Activated CD8-positive, alpha-beta T cell treated with anti-CD3 and anti-CD28 coated beads, Interleukin-2, amount 10 ng/mL, durations not matched to agents 7 days and 5 days (primary cell): Measurements from ENCODE around the gene DUSP5. TPM values are rescaled to one million over a fixed set of nuclear protein-coding genes. Genes with fewer than 3 reads are reported as not detected.

ENCODE experiments used
- ATAC-seq: fragments of 150-1000 bp; cut with Tn5 transposase; one replicate; pipeline ENCODE4 v1.10.0; 2021; ENCODE audit warnings: moderate library complexity
- CTCF ChIA-PET: fragments of 350-600 bp; sonication (Branson Sonifier 250); formaldehyde crosslinking; loops from one replicate; lab custom pipeline; 2021; ENCODE audit warnings: antibody characterized with exemption; lab: Charles Lee
- POLR2A ChIA-PET: fragments of 350-600 bp; sonication (Branson Sonifier 250); formaldehyde crosslinking; loops from one replicate; lab custom pipeline; 2021; ENCODE audit warnings: antibody characterized with exemption; lab: Charles Lee
- DNase-seq: peaks from one replicate; pipeline ENCODE4 v3.0.0-alpha.2; 2020
- H3K27ac Mint-ChIP-seq: one replicate; pipeline ENCODE4 v1.8.0; 2021; ENCODE audit warnings: mild to moderate bottlenecking, mixed read lengths
- H3K27me3 Mint-ChIP-seq: one replicate; pipeline ENCODE4 v1.8.0; 2021; ENCODE audit warnings: low read depth, mixed read lengths
- H3K36me3 Mint-ChIP-seq: one replicate; pipeline ENCODE4 v1.8.0; 2021; ENCODE audit warnings: low read depth, mixed read lengths
- H3K4me1 Mint-ChIP-seq: one replicate; pipeline ENCODE4 v1.8.0; 2021; ENCODE audit warnings: low read depth, mixed read lengths
- H3K4me3 Mint-ChIP-seq: one replicate; pipeline ENCODE4 v1.8.0; 2021; ENCODE audit warnings: mild to moderate bottlenecking, mixed read lengths
- H3K9me3 Mint-ChIP-seq: one replicate; pipeline ENCODE4 v1.8.0; 2022; ENCODE audit warnings: mixed read lengths; ENCODE audit not compliant: insufficient read depth
- total RNA-seq, 2 experiments: library from RNA; stranded (reverse); gene quantifications; one replicate each; pipeline ENCODE4 v1.2.3, GENCODE V29; 2021

DUSP5 gene, protein sequence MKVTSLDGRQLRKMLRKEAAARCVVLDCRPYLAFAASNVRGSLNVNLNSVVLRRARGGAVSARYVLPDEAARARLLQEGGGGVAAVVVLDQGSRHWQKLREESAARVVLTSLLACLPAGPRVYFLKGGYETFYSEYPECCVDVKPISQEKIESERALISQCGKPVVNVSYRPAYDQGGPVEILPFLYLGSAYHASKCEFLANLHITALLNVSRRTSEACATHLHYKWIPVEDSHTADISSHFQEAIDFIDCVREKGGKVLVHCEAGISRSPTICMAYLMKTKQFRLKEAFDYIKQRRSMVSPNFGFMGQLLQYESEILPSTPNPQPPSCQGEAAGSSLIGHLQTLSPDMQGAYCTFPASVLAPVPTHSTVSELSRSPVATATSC
- total RNA-seq: 10 to 100 TPM; 26.8 to 27.8 TPM

DNA sequence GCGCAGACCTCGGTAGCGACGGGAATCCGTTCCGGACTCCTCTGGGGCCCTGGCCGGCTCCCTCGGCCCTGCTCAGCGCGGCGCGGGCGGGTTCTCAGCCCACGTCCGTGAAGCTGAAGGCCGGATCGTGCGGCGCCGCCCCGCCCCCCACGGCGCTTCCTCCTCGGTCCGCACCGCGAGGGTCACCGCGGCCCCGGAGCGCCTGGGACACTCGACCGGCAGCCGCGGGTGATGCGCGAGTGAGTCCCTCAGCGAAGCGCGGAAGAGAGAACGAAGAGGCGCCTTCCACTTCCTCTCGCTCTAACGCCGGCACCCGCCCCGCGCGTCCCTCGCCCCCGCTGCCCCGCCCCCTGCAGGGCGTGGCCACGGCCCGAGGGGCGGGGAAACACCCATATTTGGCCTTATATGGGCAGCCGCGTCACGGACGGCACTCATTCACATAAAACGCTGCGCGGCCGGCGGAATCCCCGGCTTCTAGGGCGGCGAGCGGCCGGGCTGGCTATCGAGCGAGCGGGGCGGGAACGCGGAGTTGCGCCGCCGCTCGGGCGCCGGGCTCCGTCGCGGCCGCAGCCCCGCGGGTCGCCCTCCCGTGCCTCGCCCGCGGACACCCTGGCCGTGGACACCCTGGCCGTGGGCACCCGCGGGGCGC, at the start of gene DUSP5:
TSS of gene DUSP5 (plus strand) at position 470 of the 649 bp plus-strand sequence. CDS start 215 bp downstream, outside the sequence.
- ATAC-seq (peak; percentile 74), DNase-seq (peak; percentile 95)
- Mint-ChIP-seq H3K27ac (peak within 1 kb of the TSS; percentile 89), H3K4me1 (peaks cover 56% of the 10 kb centered on the region), H3K9me3 (no peaks in the 10 kb centered on the region), H3K4me3 (peak within 1 kb of the TSS; percentile 97), H3K36me3 (peaks cover 31% of the 10 kb centered on the region), H3K27me3 (no peaks in the 10 kb centered on the region)
- ChIA-PET POLR2A (interaction anchor here (0.6 to 2.3 kb wide), 15 partner anchors 9 to 144 kb away, joined by 3 to 22 read pairs (median 4); no protein-coding TSS in a partner anchor), CTCF (interaction anchor here (1.1 to 3.1 kb wide), 4 partner anchors 53 to 143 kb away, joined by 3 to 10 read pairs (median 6); no protein-coding TSS in a partner anchor)

DNA sequence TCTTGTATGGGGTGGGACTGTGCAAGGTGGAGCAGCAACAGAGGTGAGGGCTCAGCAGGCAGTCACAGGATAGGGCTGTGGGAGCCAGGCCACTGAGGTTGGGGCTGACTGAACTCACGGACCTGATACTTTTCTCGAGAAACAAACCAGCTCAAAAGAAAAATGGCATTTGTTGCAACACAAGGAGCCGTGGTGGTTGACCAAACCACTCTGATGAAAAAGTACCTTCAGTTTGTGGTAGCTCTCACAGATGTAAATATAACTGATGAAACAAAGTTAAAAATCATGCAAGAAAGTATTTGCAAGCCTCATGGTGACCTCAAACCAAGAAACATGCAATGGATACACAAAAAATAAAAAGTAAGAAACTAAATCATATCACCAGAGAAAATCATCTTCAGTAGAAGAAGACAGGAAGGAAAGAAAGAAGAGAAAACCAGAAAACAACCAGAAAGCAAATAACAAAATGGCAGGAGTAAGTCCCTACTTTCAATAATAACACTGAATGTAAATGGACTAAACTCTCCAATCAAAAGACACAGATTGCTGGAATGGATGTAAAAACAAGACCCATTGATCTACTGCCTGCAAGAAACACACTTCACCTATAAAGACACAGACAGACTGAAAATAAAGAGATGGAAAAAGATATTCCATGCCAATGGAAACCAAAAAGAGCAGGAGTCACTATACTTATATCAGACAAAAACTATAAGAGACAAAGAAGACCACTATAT, 48.9 kb upstream of the DUSP5 start:
- no peak overlapping the region for H3K4me3 Mint-ChIP-seq
- peak; percentile 49 for DNase-seq
- peaks cover 4% of the 10 kb centered on the region for H3K36me3 Mint-ChIP-seq
- peaks cover 34% of the 10 kb centered on the region for H3K27me3 Mint-ChIP-seq
- H3K9me3 Mint-ChIP-seq: peaks cover 7% of the 10 kb centered on the region
- CTCF ChIA-PET: interaction anchor here (0.8 to 1.7 kb wide), 7 partner anchors 11 to 134 kb away, joined by 3 to 7 read pairs (median 3); no protein-coding TSS in a partner anchor
- peak; percentile 49 for ATAC-seq
- H3K4me1 Mint-ChIP-seq: peaks cover 26% of the 10 kb centered on the region
- POLR2A ChIA-PET: interaction anchor here (0.6 kb wide), 1 partner anchor 123 kb away, joined by 3 read pairs; no protein-coding TSS in a partner anchor
- H3K27ac Mint-ChIP-seq: peak overlapping the region; percentile 64

DNA sequence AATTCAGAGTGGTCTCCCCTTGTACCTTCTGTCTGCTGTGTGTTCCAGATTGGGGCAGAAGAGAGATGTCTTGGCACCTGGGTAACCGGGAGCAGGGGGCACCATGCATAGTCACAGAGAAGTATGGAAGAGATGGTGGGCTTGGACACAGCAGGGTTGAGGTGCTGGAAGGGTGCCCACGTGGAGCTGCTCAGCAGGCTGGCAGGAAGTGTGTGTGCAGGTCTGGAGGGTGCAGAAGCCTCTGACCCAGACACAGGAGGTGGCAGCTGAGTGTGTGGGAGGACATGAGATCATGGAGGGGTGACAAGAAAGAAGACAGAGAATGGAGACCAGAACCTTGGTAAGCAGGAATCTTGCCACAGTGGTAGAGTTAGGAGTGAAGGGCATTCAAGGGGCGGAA, 42.3 kb upstream of the DUSP5 start:
- Mint-ChIP-seq H3K27ac (peak overlapping the region; percentile 50), H3K4me3 (no peak overlapping the region), H3K9me3 (no peaks in the 10 kb centered on the region), H3K27me3 (peaks cover 14% of the 10 kb centered on the region), H3K4me1 (peaks cover 39% of the 10 kb centered on the region), H3K36me3 (no peaks in the 10 kb centered on the region)
- ATAC-seq (no peak), DNase-seq (no peak)
- CTCF ChIA-PET: no interaction called here
- POLR2A ChIA-PET: no interaction called here

DNA sequence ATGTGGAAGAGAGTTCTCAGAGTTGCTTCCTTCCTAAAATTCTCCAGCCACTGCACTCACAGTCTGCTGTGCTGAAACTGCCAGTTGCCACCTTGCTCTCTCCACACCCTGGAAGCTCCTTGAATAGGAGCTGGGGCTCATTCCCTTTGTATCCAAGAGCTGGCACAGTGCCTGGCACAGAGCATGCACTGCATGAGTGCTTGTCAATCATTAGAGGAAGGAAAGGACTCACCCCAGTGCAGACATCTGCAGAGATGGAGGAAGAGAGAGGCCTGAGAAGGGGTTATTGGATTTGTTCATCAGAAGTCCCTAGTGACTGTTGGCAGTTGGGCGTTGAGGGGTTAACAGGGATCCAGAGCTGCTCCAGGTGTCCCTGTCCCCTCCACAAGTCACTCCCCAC, 41.7 kb upstream of the DUSP5 start:
- DNase-seq: no peak
- CTCF ChIA-PET: no interaction called here
- Mint-ChIP-seq H3K4me1 (peaks cover 45% of the 10 kb centered on the region), H3K36me3 (no peaks in the 10 kb centered on the region), H3K9me3 (no peaks in the 10 kb centered on the region), H3K27ac (no peak overlapping the region), H3K4me3 (no peak overlapping the region), H3K27me3 (peaks cover 10% of the 10 kb centered on the region)
- POLR2A ChIA-PET: no interaction called here
- ATAC-seq: no peak

DNA sequence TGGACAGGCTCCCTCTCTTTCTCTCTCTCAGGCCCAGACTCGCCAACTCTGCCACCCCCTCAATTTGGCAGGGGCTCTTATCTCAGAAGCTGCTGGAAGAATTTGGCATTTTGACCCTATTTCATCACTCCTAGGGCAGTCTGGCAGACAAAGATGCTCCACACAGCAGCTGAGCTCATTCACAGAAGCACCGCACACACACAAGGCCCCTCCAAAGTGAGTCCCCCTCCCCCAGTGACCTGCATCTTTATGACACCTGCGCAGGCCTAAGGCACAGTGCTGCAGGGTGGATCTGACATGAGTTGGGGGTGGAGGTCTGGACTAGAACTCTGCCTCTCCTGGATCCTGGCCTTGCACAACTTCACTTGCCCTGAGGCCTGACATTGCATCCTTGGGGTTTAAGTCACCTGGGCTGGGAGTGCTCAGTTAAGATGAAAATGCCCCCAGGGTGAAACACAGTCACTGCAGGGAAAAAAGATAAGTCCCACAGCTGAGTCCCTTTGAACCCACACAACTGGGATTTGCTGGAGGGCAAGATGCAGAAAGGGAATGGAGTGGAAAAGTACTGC, 41.1 kb upstream of the DUSP5 start:
- ChIA-PET POLR2A (interaction anchor here (0.6 kb wide), 1 partner anchor 100 kb away, joined by 3 read pairs; no protein-coding TSS in a partner anchor), CTCF (no interaction called here)
- H3K9me3 Mint-ChIP-seq: no peaks in the 10 kb centered on the region
- H3K4me3 Mint-ChIP-seq: no peak overlapping the region
- H3K4me1 Mint-ChIP-seq: peaks cover 47% of the 10 kb centered on the region
- ATAC-seq (no peak), DNase-seq (no peak)
- H3K27ac Mint-ChIP-seq: no peak overlapping the region
- H3K36me3 Mint-ChIP-seq: no peaks in the 10 kb centered on the region
- peaks cover 5% of the 10 kb centered on the region for H3K27me3 Mint-ChIP-seq

DNA sequence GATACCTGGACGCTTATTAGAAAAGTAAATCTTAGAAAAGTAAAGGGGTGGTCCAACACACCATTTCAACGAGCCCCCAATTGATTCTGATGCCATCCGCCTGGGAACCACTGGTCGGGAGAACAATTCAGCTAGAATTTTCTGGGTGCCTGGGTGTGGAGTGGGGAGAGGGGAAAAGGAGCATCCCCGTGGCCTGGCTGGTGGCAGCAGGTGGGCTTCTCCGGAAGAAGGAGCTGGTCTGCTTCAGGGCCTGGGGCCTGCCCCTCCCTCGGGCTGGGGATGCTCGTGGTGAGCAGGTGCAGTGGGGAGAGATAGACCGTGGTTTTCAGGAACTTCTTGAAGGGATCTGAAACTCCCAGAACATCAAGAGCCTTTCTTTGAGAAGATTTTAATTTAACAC, 39.9 kb upstream of the DUSP5 start:
- Mint-ChIP-seq H3K4me3 (no peak overlapping the region), H3K27ac (no peak overlapping the region), H3K9me3 (no peaks in the 10 kb centered on the region), H3K36me3 (no peaks in the 10 kb centered on the region), H3K4me1 (peaks cover 47% of the 10 kb centered on the region), H3K27me3 (peaks cover 5% of the 10 kb centered on the region)
- DNase-seq: no peak
- POLR2A ChIA-PET: no interaction called here
- no peak for ATAC-seq
- CTCF ChIA-PET: no interaction called here

DNA sequence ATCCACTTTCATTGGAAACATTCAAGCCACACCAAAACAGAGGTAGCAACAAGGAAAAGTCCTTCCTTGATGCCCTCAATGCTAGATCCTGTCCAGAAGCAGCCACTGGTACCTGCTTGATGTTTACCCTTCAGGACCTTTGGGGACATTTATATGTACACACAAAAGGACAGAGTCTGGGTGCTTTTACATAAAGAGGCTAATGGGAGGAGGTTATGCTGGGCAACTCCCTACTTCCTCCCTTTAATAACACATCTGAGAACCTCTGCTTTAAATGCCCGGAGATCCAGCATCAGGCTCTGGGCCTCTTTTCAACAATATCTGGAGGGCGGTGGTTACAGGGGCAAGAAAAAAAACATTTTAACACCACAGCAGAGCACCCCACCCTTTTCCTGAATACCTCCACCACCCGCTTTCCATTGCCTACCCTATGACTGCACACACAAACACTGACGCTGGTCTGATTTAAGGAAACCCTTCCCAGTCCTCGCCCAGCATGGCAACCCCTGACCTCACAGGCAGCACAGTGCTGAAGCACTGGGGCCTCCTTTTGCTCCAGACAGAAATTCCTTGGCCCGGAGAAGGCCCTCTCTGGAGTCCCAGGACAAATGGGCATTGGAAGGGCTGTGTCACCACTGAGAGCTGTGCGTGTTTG, 39.3 kb upstream of the DUSP5 start:
- H3K27ac Mint-ChIP-seq: no peak overlapping the region
- DNase-seq (no peak), ATAC-seq (no peak)
- peaks cover 3% of the 10 kb centered on the region for H3K27me3 Mint-ChIP-seq
- ChIA-PET POLR2A (interaction anchor here (0.5 kb wide), 1 partner anchor 427 kb away, joined by 3 read pairs; no protein-coding TSS in a partner anchor), CTCF (no interaction called here)
- H3K9me3 Mint-ChIP-seq: no peaks in the 10 kb centered on the region
- H3K4me1 Mint-ChIP-seq: peaks cover 47% of the 10 kb centered on the region
- no peaks in the 10 kb centered on the region for H3K36me3 Mint-ChIP-seq
- no peak overlapping the region for H3K4me3 Mint-ChIP-seq

DNA sequence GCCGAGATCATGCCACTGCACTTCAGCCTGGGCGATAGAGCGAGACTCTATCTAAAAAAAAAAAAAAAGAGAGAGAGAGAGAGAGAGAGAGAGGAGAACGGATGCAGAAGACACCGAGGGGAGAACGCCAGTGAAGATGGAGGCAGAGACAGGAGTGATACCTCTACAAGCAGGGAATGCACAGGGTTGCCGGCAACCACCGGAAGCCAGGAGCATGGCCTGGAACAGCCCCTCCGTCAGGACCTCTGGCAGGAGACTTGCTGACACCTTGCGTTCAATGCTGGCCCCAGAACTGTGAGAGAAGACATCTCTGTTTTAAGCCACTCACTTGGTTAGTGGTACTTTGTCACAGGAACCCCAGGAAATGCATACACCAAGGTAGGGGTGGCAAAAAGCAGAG, 38.1 kb upstream of the DUSP5 start:
- POLR2A ChIA-PET: no interaction called here
- CTCF ChIA-PET: interaction anchor here (1.1 kb wide), 1 partner anchor 19 kb away, joined by 3 read pairs; no protein-coding TSS in a partner anchor

DNA sequence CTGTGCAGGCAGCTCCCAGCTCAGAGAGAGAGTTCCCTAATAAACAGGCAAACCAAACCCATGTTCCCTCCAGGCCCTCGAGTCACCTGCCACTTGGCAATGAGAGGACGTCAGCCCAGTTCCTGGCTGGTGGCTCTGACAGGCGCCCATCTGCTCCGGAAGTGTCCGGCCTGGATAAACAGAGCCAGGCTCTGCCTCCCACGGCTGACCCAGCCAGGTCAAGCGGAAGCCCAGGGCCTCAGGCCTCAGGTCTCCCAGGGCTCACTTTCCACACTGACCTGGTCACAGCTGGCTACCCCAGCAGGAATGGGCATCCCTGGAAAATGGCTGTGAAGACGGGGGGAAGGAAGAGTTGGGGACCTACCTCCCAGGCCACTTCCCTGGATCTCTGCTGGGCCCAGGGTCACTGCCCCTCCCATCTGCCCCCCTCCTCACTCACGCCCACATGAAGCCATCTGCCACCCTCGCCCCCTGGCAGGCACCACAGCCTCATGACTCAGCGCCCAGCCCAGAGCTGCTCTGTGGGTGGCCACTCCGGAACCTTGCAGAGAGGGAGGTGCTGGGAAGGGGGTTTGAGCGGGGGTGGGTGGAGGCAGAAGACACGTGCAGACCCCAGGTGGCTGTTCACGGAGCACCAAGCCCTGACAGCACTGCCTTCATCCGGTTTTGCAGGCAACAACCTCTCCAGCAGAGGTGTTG, 37.4 kb upstream of the DUSP5 start:
- H3K36me3 Mint-ChIP-seq: no peaks in the 10 kb centered on the region
- ATAC-seq (peak; percentile 45), DNase-seq (peak; percentile 38)
- no peak overlapping the region for H3K4me3 Mint-ChIP-seq
- POLR2A ChIA-PET: no interaction called here
- CTCF ChIA-PET: interaction anchor here (1.1 kb wide), 1 partner anchor 18 kb away, joined by 3 read pairs; no protein-coding TSS in a partner anchor
- H3K4me1 Mint-ChIP-seq: peaks cover 46% of the 10 kb centered on the region
- no peaks in the 10 kb centered on the region for H3K9me3 Mint-ChIP-seq
- H3K27ac Mint-ChIP-seq: no peak overlapping the region
- peaks cover 3% of the 10 kb centered on the region for H3K27me3 Mint-ChIP-seq

More for the DNA sequence above, 38.1 kb upstream of the DUSP5 start:
- Mint-ChIP-seq H3K27me3 (peaks cover 3% of the 10 kb centered on the region), H3K4me3 (no peak overlapping the region), H3K27ac (no peak overlapping the region), H3K36me3 (no peaks in the 10 kb centered on the region), H3K4me1 (peaks cover 48% of the 10 kb centered on the region), H3K9me3 (no peaks in the 10 kb centered on the region)
- DNase-seq (no peak), ATAC-seq (no peak)

DNA sequence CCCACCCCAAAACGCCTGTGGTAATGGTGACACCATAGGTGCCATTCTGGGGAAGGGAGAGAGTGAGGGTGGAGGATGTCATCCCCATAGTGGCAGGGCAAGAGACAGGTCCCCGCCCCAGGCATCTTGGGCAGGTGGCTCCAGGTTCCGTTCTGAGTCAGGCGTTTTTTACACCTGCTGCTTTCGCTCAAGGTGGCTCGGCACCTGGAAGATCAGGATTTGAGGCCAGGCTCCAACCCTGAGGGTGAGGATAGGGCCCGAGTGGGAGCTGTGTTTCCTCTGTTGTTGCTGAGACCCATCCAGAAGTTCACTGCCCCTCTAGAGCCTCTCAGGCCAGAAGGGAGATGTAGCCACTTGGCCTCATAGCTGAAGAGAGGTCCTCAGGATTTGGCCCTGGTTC, 36.6 kb upstream of the DUSP5 start:
- no peak for ATAC-seq
- H3K27me3 Mint-ChIP-seq: peaks cover 3% of the 10 kb centered on the region
- H3K9me3 Mint-ChIP-seq: no peaks in the 10 kb centered on the region
- peaks cover 38% of the 10 kb centered on the region for H3K4me1 Mint-ChIP-seq
- no peak overlapping the region for H3K27ac Mint-ChIP-seq
- DNase-seq: no peak
- H3K4me3 Mint-ChIP-seq: no peak overlapping the region
- no peaks in the 10 kb centered on the region for H3K36me3 Mint-ChIP-seq
- ChIA-PET POLR2A (no interaction called here), CTCF (no interaction called here)
